Activated CD4-positive, alpha-beta T cell treated with anti-CD3 and anti-CD28 coated beads, Interleukin-2, amount 10 ng/mL, durations not matched to agents 7 days and 5 days (primary cell): Measurements from ENCODE around the gene SPIRE2. TPM values are rescaled to one million over a fixed set of nuclear protein-coding genes. Genes with fewer than 3 reads are reported as not detected.
"Not testable (repeated sequence)": the region's sequence is repeated elsewhere in the genome, so short reads cannot be mapped to it uniquely, and the experiment has no call there.

Experiments
- CTCF ChIA-PET: fragments of 350-600 bp; sonication (Branson Sonifier 250); formaldehyde crosslinking; loops from one replicate; lab custom pipeline; 2021; ENCODE audit warnings: antibody characterized with exemption; lab: Charles Lee
- POLR2A ChIA-PET: fragments of 350-600 bp; sonication (Branson Sonifier 250); formaldehyde crosslinking; loops from one replicate; lab custom pipeline; 2021; ENCODE audit warnings: antibody characterized with exemption; lab: Charles Lee
- DNase-seq: peaks from one replicate; pipeline ENCODE4 v3.0.0-alpha.2; 2020
- H3K27ac Mint-ChIP-seq: one replicate; pipeline ENCODE4 v1.8.0; 2021; ENCODE audit warnings: mild to moderate bottlenecking, moderate library complexity, mixed read lengths
- H3K27me3 Mint-ChIP-seq: one replicate; pipeline ENCODE4 v1.8.0; 2021; ENCODE audit warnings: mixed read lengths
- H3K36me3 Mint-ChIP-seq: one replicate; pipeline ENCODE4 v1.8.0; 2021; ENCODE audit warnings: low read depth, mixed read lengths
- H3K4me1 Mint-ChIP-seq: one replicate; pipeline ENCODE4 v1.8.0; 2021; ENCODE audit warnings: mixed read lengths
- H3K4me3 Mint-ChIP-seq: one replicate; pipeline ENCODE4 v1.8.0; 2021; ENCODE audit warnings: mild to moderate bottlenecking, moderate library complexity, mixed read lengths
- H3K9me3 Mint-ChIP-seq: one replicate; pipeline ENCODE4 v1.8.0; 2021; ENCODE audit warnings: mixed read lengths
- total RNA-seq, 2 experiments: library from RNA; stranded (reverse); gene quantifications; one replicate each; pipeline ENCODE4 v1.2.3, GENCODE V29; 2021

Gene SPIRE2
- total RNA-seq, 2 experiments from 2014 or later = 1.1 to 1.8 TPM

- Mint-ChIP-seq H3K27ac (no peak overlapping the region), H3K9me3 (peaks cover 9% of the 10 kb centered on the region), H3K36me3 (no peaks in the 10 kb centered on the region), H3K27me3 (peaks cover 20% of the 10 kb centered on the region), H3K4me1 (peaks cover 6% of the 10 kb centered on the region), H3K4me3 (no peak overlapping the region)
- ChIA-PET CTCF (interaction anchor here (1.5 to 1.6 kb wide), 2 partner anchors 8 to 129 kb away, joined by 4 read pairs; no protein-coding TSS in a partner anchor), POLR2A (interaction anchor here (0.6 to 0.8 kb wide), 2 partner anchors 8 to 33 kb away, joined by 3 read pairs; no protein-coding TSS in a partner anchor)
- DNase-seq = no peak
Measured at GRCh38 chr16:89829630-89830437, 1.6 kb downstream of the SPIRE2 start.

DNA sequence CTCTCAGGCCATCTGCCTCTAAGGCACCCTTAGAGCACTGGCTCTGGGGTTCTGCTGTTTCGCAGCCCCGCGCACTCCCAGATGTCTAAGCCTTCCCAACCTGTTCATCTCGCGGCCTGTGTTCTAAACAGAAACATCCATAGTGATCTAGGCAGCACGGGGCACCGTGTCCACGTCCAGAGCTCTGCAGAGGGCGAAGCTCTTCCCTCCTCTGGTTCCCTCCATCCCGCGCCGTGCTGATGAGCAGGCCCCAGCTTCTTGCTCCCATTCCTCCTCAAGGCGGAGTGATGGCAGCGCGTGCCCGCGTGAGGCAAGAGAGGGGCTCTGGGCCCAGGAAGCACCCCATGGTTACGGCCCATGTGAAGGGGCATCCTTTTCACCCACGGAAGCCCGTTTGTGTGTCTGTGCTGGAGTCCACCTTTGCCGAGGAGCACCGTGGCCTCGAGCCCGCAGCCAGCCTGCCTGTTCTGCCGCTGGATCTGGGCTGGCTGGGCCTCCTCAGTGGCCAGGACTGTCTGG lies 3.6 kb downstream of the SPIRE2 start:
- CTCF ChIA-PET = interaction anchor here (1.1 kb wide), 1 partner anchor 48 kb away, joined by 3 read pairs; no protein-coding TSS in a partner anchor
- Mint-ChIP-seq H3K27me3 (peaks cover 19% of the 10 kb centered on the region), H3K4me1 (peaks cover 6% of the 10 kb centered on the region), H3K36me3 (no peaks in the 10 kb centered on the region), H3K4me3 (no peak overlapping the region), H3K9me3 (peaks cover 19% of the 10 kb centered on the region), H3K27ac (no peak overlapping the region)
- no peak for DNase-seq
- POLR2A ChIA-PET = no interaction called here

GRCh38 chr16:89833664-89834363 lies 5.5 kb downstream of the SPIRE2 start:
- POLR2A ChIA-PET = interaction anchor here (0.5 kb wide), 1 partner anchor 166 kb away, joined by 3 read pairs; no protein-coding TSS in a partner anchor

DNA sequence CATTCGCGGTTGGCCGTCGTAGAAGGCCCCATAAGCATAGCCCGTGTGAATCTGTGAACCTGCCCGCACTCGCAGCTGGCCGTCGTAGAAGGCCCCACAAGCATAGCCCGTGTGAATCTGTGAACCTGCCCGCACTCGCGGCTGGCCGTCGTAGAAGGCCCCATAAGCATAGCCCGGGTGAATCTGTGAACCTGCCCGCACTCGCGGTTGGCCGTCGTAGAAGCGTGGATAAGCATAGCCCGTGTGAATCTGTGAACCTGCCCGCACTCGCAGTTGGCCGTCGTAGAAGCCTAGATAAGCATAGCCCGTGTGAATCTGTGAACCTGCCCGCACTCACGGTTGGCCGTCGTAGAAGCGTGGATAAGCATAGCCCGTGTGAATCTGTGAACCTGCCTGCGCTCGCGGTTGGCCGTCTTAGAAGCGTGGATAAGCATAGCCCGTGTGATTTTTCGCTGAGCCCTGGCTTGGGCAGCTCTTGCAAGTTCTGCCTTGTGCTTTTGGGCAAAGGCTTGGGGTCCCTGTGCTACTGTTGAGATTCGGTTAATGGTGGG lies 6.6 kb downstream of the SPIRE2 start:
- H3K9me3 Mint-ChIP-seq = peaks cover 19% of the 10 kb centered on the region
- CTCF ChIA-PET = interaction anchor here (1.0 kb wide), 1 partner anchor 134 kb away, joined by 3 read pairs; no protein-coding TSS in a partner anchor
- H3K4me3 Mint-ChIP-seq, H3K27me3 Mint-ChIP-seq, H3K27ac Mint-ChIP-seq, H3K36me3 Mint-ChIP-seq, DNase-seq, POLR2A ChIA-PET: not testable (repeated sequence)
- H3K4me1 Mint-ChIP-seq = peaks cover 20% of the 10 kb centered on the region

More at GRCh38 chr16:89833664-89834363, 5.5 kb downstream of the SPIRE2 start:
- peaks cover 19% of the 10 kb centered on the region for H3K9me3 Mint-ChIP-seq
- not testable (repeated sequence) for DNase-seq, H3K27ac Mint-ChIP-seq, H3K4me3 Mint-ChIP-seq, H3K36me3 Mint-ChIP-seq
- H3K27me3 Mint-ChIP-seq = peaks cover 15% of the 10 kb centered on the region
- peaks cover 20% of the 10 kb centered on the region for H3K4me1 Mint-ChIP-seq
- CTCF ChIA-PET = interaction anchor here (1.4 kb wide), 1 partner anchor 27 kb away, joined by 4 read pairs; no protein-coding TSS in a partner anchor

GRCh38 chr16:89836484-89836883 lies 8.2 kb downstream of the SPIRE2 start:
- peaks cover 19% of the 10 kb centered on the region for H3K9me3 Mint-ChIP-seq
- H3K27me3 Mint-ChIP-seq = not testable (repeated sequence)

DNA sequence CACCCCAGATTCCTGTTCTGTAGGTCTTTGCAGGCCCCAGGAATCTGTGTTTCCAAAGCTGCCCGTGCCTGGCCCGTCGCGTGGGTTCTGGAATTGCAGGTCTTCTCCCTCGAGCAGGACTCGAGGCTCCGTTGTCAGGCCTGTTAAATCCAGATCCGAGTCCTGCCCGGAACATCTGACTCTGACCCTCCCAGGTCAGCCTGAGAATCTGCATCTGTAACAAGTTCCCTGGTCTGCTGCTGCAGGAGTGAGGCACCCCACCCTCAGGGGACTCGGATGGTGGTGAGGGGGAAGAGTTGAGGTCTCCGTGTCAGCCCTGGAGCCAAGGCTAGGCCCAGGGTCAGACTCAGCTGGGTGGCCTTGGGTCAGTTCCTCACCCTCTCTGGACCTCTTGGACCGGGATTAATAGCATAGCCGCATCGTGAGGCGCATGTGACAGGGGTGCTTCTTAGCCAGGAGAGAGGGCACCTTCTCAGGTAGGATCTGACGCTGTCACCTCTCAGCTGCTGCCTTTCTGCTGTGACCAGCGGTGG lies 8.8 kb downstream of the SPIRE2 start:
- peak overlapping the region; percentile 63 for H3K4me3 Mint-ChIP-seq

More at GRCh38 chr16:89836484-89836883, 8.2 kb downstream of the SPIRE2 start:
- H3K4me1 Mint-ChIP-seq = peaks cover 24% of the 10 kb centered on the region
- DNase-seq, POLR2A ChIA-PET, H3K36me3 Mint-ChIP-seq, H3K4me3 Mint-ChIP-seq: not testable (repeated sequence)
- H3K27ac Mint-ChIP-seq = peak overlapping the region; percentile 25
- CTCF ChIA-PET = interaction anchor here (1.9 kb wide), 1 partner anchor 10 kb away, joined by 5 read pairs; no protein-coding TSS in a partner anchor

DNA sequence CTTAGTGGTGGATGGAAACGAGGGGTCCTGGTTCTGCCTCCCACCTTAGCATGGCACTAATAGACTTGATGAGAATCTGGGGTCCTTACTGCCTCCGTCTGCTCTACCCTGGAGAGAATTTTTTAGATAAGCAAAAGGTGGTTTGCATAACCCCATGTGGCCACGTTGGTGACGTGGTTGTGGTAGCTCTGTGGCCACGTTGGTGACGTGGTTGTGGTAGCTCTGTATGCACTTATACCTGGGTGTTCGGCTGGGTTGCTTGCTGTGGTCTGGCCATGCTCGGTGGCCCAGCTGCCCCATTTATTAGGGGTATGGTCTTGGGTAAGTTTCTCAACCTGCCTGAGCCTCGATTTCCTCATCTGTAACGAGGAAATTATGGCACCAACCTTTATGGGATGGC lies 13.0 kb downstream of the SPIRE2 start:
- Mint-ChIP-seq H3K27me3 (peaks cover 8% of the 10 kb centered on the region), H3K9me3 (no peaks in the 10 kb centered on the region), H3K36me3 (no peaks in the 10 kb centered on the region), H3K4me3 (no peak overlapping the region), H3K27ac (no peak overlapping the region), H3K4me1 (peaks cover 32% of the 10 kb centered on the region)
- ChIA-PET CTCF (interaction anchor here (0.6 to 3.2 kb wide), 4 partner anchors 19 to 153 kb away, joined by 3 to 9 read pairs (median 5); partner anchors contain the start of gene SPATA2L), POLR2A (no interaction called here)
- peak; percentile 54 for DNase-seq

More for the DNA sequence above, 8.8 kb downstream of the SPIRE2 start:
- ChIA-PET POLR2A (interaction anchor here (0.8 kb wide), 1 partner anchor 91 kb away, joined by 3 read pairs; no protein-coding TSS in a partner anchor), CTCF (interaction anchor here (0.9 to 1.9 kb wide), 3 partner anchors 8 to 24 kb away, joined by 4 to 5 read pairs (median 5); partner anchors contain the start of gene SPIRE2)
- peaks cover 19% of the 10 kb centered on the region for H3K9me3 Mint-ChIP-seq
- H3K27ac Mint-ChIP-seq = peak overlapping the region; percentile 93
- peaks cover 2% of the 10 kb centered on the region for H3K27me3 Mint-ChIP-seq
- no peaks in the 10 kb centered on the region for H3K36me3 Mint-ChIP-seq
- no peak for DNase-seq
- H3K4me1 Mint-ChIP-seq = peaks cover 24% of the 10 kb centered on the region

GRCh38 chr16:89842471-89843408 lies 14.5 kb downstream of the SPIRE2 start:
- ChIA-PET POLR2A (interaction anchor here (0.6 kb wide), 1 partner anchor 937 kb away, joined by 4 read pairs; no protein-coding TSS in a partner anchor), CTCF (interaction anchor here (1.7 to 3.2 kb wide), 2 partner anchors 18 to 142 kb away, joined by 5 to 9 read pairs; partner anchors contain the start of gene SPATA2L)
- no peak for DNase-seq
- H3K27ac Mint-ChIP-seq = no peak overlapping the region
- H3K36me3 Mint-ChIP-seq = no peaks in the 10 kb centered on the region
- peaks cover 8% of the 10 kb centered on the region for H3K27me3 Mint-ChIP-seq
- H3K4me3 Mint-ChIP-seq = no peak overlapping the region
- no peaks in the 10 kb centered on the region for H3K9me3 Mint-ChIP-seq
- peaks cover 24% of the 10 kb centered on the region for H3K4me1 Mint-ChIP-seq

- H3K27ac Mint-ChIP-seq = no peak overlapping the region
- peaks cover 16% of the 10 kb centered on the region for H3K4me1 Mint-ChIP-seq
- DNase-seq = no peak
- H3K4me3 Mint-ChIP-seq = no peak overlapping the region
- H3K9me3 Mint-ChIP-seq = no peaks in the 10 kb centered on the region
- ChIA-PET CTCF (interaction anchor here (0.6 to 1.7 kb wide), 4 partner anchors 17 to 165 kb away, joined by 3 to 6 read pairs (median 4); no protein-coding TSS in a partner anchor), POLR2A (interaction anchor here (0.6 kb wide), 1 partner anchor 938 kb away, joined by 4 read pairs; no protein-coding TSS in a partner anchor)
- H3K36me3 Mint-ChIP-seq = no peaks in the 10 kb centered on the region
- peaks cover 8% of the 10 kb centered on the region for H3K27me3 Mint-ChIP-seq
Measured at GRCh38 chr16:89843409-89844350, 15.4 kb downstream of the SPIRE2 start.

DNA sequence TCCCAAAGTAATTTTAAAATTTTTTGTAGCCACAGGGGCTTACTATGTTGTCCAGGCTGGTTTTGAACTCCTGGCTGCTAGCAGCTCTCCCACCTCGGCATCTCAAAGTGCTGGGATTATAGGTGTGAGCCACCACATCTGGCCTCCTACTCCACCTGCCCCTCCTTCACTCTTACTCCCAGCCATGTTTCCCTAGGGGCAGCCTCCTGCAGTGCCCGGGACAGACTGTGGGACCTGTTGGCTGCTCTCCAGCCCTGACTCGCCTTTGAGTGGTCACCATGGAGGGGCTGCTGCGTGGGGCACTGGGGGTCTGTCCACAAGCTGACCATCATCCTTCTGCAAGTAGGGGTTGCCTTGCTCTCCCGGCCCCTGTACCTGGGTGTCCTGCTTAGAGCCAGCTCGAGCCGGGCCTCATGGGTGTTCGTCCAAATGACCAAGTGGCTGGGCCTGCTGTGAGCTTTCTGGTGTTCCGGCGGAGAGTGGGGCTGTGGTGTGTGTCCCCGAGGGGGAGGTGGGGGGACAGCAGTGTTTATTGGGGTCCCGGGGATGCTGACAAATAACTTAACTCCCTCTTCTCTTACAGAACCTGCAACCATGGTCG lies 16.6 kb downstream of the SPIRE2 start:
- POLR2A ChIA-PET = no interaction called here
- peaks cover 8% of the 10 kb centered on the region for H3K27me3 Mint-ChIP-seq
- CTCF ChIA-PET = no interaction called here
- peak overlapping the region; percentile 36 for H3K27ac Mint-ChIP-seq
- H3K36me3 Mint-ChIP-seq = no peaks in the 10 kb centered on the region
- DNase-seq = no peak
- peaks cover 12% of the 10 kb centered on the region for H3K4me1 Mint-ChIP-seq
- H3K9me3 Mint-ChIP-seq = no peaks in the 10 kb centered on the region
- no peak overlapping the region for H3K4me3 Mint-ChIP-seq
